Trophoblast cell (in vitro differentiated cells and primary cell): ENCODE measurements around the gene OR4D5.

ENCODE experiments used
- DNase-seq, 2 donors: peaks; one replicate each; pipeline ENCODE4 v3.0.0-alpha.2; 2016
- H2AFZ ChIP-seq: 2 replicates; pipeline ENCODE4 v1.6.1; 2013; ENCODE audit warnings: low read length, moderate library complexity, mild to moderate bottlenecking; ENCODE audit not compliant: insufficient read depth, poor library complexity
- H2AK5ac ChIP-seq: 2 replicates; pipeline ENCODE4 v1.6.1; 2013; ENCODE audit warnings: mild to moderate bottlenecking, low read length
- H2BK120ac ChIP-seq: 2 replicates; pipeline ENCODE4 v1.6.1; 2013; ENCODE audit warnings: low read length, mild to moderate bottlenecking, moderate library complexity; ENCODE audit not compliant: insufficient read depth, poor library complexity
- H2BK12ac ChIP-seq: 2 replicates; pipeline ENCODE4 v1.6.1; 2013; ENCODE audit warnings: mild to moderate bottlenecking, low read length, moderate library complexity
- H2BK5ac ChIP-seq: 2 replicates; pipeline ENCODE4 v1.6.1; 2013; ENCODE audit warnings: low read length, low read depth, moderate library complexity, mild to moderate bottlenecking; ENCODE audit not compliant: poor library complexity
- H3K14ac ChIP-seq: 2 replicates; pipeline ENCODE4 v1.6.1; 2013; ENCODE audit warnings: mild to moderate bottlenecking, low read length
- H3K18ac ChIP-seq: 2 replicates; pipeline ENCODE4 v1.6.1; 2013; ENCODE audit warnings: mild to moderate bottlenecking, low read length
- H3K23ac ChIP-seq: 2 replicates; pipeline ENCODE4 v1.6.1; 2013; ENCODE audit warnings: low read length
- H3K27ac ChIP-seq: 2 replicates; pipeline ENCODE4 v1.5.1; 2013; ENCODE audit warnings: low read depth, mild to moderate bottlenecking, inconsistent platforms, low read length, moderate library complexity
- H3K27me3 ChIP-seq: 2 replicates; pipeline ENCODE4 v1.6.1; 2013; ENCODE audit warnings: inconsistent platforms, mild to moderate bottlenecking, low read length, moderate library complexity; ENCODE audit not compliant: insufficient read depth
- H3K36me3 ChIP-seq, 2 experiments: 1 replicate in 1 of 2; 2 replicates in 1 of 2; pipeline ENCODE4 v1.6.1; 2013; ENCODE audit warnings: low read length in 2 of 2, mild to moderate bottlenecking in 2 of 2, moderate library complexity in 1 of 2; ENCODE audit not compliant: insufficient read depth in 2 of 2, control insufficient read depth in 1 of 2
- H3K4ac ChIP-seq: 2 replicates; pipeline ENCODE4 v1.6.1; 2013; ENCODE audit warnings: low read depth, mild to moderate bottlenecking, low read length, moderate library complexity
- H3K4me1 ChIP-seq, 2 experiments: 1 replicate in 1 of 2; 2 replicates in 1 of 2; pipeline ENCODE4 v1.6.1; 2013; ENCODE audit warnings: low read length in 2 of 2, mild to moderate bottlenecking in 2 of 2, moderate library complexity in 1 of 2; ENCODE audit not compliant: insufficient read depth in 2 of 2, control insufficient read depth in 1 of 2
- H3K4me2 ChIP-seq: 2 replicates; pipeline ENCODE4 v1.6.1; 2013; ENCODE audit warnings: inconsistent platforms, mild to moderate bottlenecking, low read length, moderate library complexity
- H3K4me3 ChIP-seq: 2 replicates; pipeline ENCODE4 v1.5.1; 2013; ENCODE audit warnings: mild to moderate bottlenecking, low read depth, low read length, inconsistent platforms
- H3K79me1 ChIP-seq: one replicate; pipeline ENCODE4 v1.6.1; 2013; ENCODE audit warnings: low read length
- H3K79me2 ChIP-seq: 2 replicates; pipeline ENCODE4 v1.6.1; 2013; ENCODE audit warnings: low read length, mild to moderate bottlenecking; ENCODE audit not compliant: control insufficient read depth, insufficient read depth, poor library complexity
- H3K9ac ChIP-seq: 2 replicates; pipeline ENCODE4 v1.6.1; 2013; ENCODE audit warnings: mild to moderate bottlenecking, low read length
- H3K9me3 ChIP-seq: 2 replicates; pipeline ENCODE4 v1.6.1; 2013; ENCODE audit warnings: low read depth, mild to moderate bottlenecking, control low read depth, inconsistent platforms, low read length; ENCODE audit not compliant: insufficient read depth
- H4K12ac ChIP-seq: 2 replicates; pipeline ENCODE4 v1.6.1; 2013; ENCODE audit warnings: low read depth, mild to moderate bottlenecking, low read length, moderate library complexity
- H4K8ac ChIP-seq: 2 replicates; pipeline ENCODE4 v1.6.1; 2013; ENCODE audit warnings: low read depth, mild to moderate bottlenecking, low read length, moderate library complexity
- H4K91ac ChIP-seq: one replicate; pipeline ENCODE4 v1.6.1; 2013; ENCODE audit warnings: low read depth, mild to moderate bottlenecking, low read length, moderate library complexity
- WGBS: extraction: QIAGEN DNeasy Blood & Tissue Kit; methylation state at CpG from one replicate; pipeline ENCODE4 v1.1.7; 2013; ENCODE audit warnings: missing lambda C conversion rate; ENCODE audit not compliant: insufficient read length, insufficient coverage; ENCODE audit errors: extremely low coverage; 5-methylcytosine and 5-hydroxymethylcytosine counted together

Gene OR4D5

GRCh38 chr11:123956752-123957151, 17.3 kb downstream of the OR4D5 start:
- Histone ChIP-seq H2AK5ac (no peak overlapping the region), H3K18ac (no peak overlapping the region), H3K9ac (no peak overlapping the region), H3K4me1 (no peaks in the 10 kb centered on the region), H2AFZ (no peak overlapping the region), H3K79me1 (no peaks in the 10 kb centered on the region), H3K27me3 (no peaks in the 10 kb centered on the region), H3K4ac (no peak overlapping the region), H4K12ac (no peak overlapping the region), H4K8ac (no peak overlapping the region), H2BK12ac (no peak overlapping the region), H3K36me3 (no peaks in the 10 kb centered on the region), H3K4me3 (no peak overlapping the region), H3K27ac (no peak overlapping the region), H3K79me2 (no peaks in the 10 kb centered on the region), H3K9me3 (no peaks in the 10 kb centered on the region), H2BK5ac (no peak overlapping the region), H2BK120ac (no peak overlapping the region), H3K4me2 (no peak overlapping the region), H4K91ac (no peak overlapping the region), H3K23ac (no peak overlapping the region), H3K14ac (no peak overlapping the region)
- DNase-seq: no peak

- Histone ChIP-seq H3K36me3 (no peaks in the 10 kb centered on the region), H3K79me2 (no peaks in the 10 kb centered on the region), H2BK5ac (no peak overlapping the region), H3K23ac (no peak overlapping the region), H2BK120ac (no peak overlapping the region), H2BK12ac (no peak overlapping the region), H3K9me3 (no peaks in the 10 kb centered on the region), H3K4me3 (no peak overlapping the region), H3K79me1 (no peaks in the 10 kb centered on the region), H4K12ac (no peak overlapping the region), H3K4me2 (no peak overlapping the region), H4K8ac (no peak overlapping the region), H3K27me3 (no peaks in the 10 kb centered on the region), H4K91ac (no peak overlapping the region), H3K9ac (no peak overlapping the region), H3K18ac (no peak overlapping the region), H3K14ac (no peak overlapping the region), H3K27ac (no peak overlapping the region), H3K4me1 (no peaks in the 10 kb centered on the region), H3K4ac (no peak overlapping the region), H2AFZ (no peak overlapping the region), H2AK5ac (no peak overlapping the region)
- WGBS: no CpG with 5 or more reads among the region's 1 CpG
- peak in 1 of 2 donors; percentile 20 for DNase-seq
Measured at GRCh38 chr11:123973816-123974215, 34.4 kb downstream of the OR4D5 start.

GRCh38 chr11:123976770-123977560, 37.5 kb downstream of the OR4D5 start:
- no CpG with 5 or more reads among the region's 18 CpGs for WGBS
- H3K9me3 ChIP-seq: peaks cover 1% of the 10 kb centered on the region
- H3K79me2 ChIP-seq: no peaks in the 10 kb centered on the region
- H4K8ac ChIP-seq: no peak overlapping the region
- no peak overlapping the region for H3K4ac ChIP-seq
- no peaks in the 10 kb centered on the region for H3K79me1 ChIP-seq
- no peak overlapping the region for H2BK5ac ChIP-seq
- no peak overlapping the region for H3K27ac ChIP-seq
- H3K9ac ChIP-seq: no peak overlapping the region
- no peak overlapping the region for H2AFZ ChIP-seq
- no peak overlapping the region for H2BK120ac ChIP-seq
- no peak overlapping the region for H3K4me3 ChIP-seq
- peak overlapping the region; percentile 55 for H3K23ac ChIP-seq
- H3K14ac ChIP-seq: no peak overlapping the region
- H3K36me3 ChIP-seq: no peaks in the 10 kb centered on the region
- H3K4me2 ChIP-seq: no peak overlapping the region
- H4K91ac ChIP-seq: no peak overlapping the region
- no peaks in the 10 kb centered on the region for H3K4me1 ChIP-seq
- no peak overlapping the region for H4K12ac ChIP-seq
- H3K18ac ChIP-seq: no peak overlapping the region
- H3K27me3 ChIP-seq: no peaks in the 10 kb centered on the region
- no peak overlapping the region for H2BK12ac ChIP-seq
- no peak overlapping the region for H2AK5ac ChIP-seq
- no peak for DNase-seq

GRCh38 chr11:123977731-123978347, 38.4 kb downstream of the OR4D5 start, which contains the start of gene OR10S1:
OR10S1 (minus strand) TSS chr11:123977781; CDS start chr11:123977664, 117 bp downstream.
- Histone ChIP-seq H3K36me3 (no peaks in the 10 kb centered on the region), H3K4me2 (no peak within 1 kb of the TSS), H2AK5ac (no peak within 1 kb of the TSS), H3K4me3 (no peak within 1 kb of the TSS), H3K4me1 (no peaks in the 10 kb centered on the region), H2BK120ac (no peak within 1 kb of the TSS), H3K79me2 (no peaks in the 10 kb centered on the region), H3K9ac (no peak within 1 kb of the TSS), H4K8ac (no peak within 1 kb of the TSS), H3K27me3 (no peaks in the 10 kb centered on the region), H3K14ac (no peak within 1 kb of the TSS), H2BK5ac (no peak within 1 kb of the TSS), H3K9me3 (peaks cover 1% of the 10 kb centered on the region), H2AFZ (no peak within 1 kb of the TSS), H3K27ac (no peak within 1 kb of the TSS), H3K4ac (no peak within 1 kb of the TSS), H3K18ac (no peak within 1 kb of the TSS), H3K79me1 (no peaks in the 10 kb centered on the region), H3K23ac (peak within 1 kb of the TSS; percentile 55), H2BK12ac (no peak within 1 kb of the TSS), H4K12ac (no peak within 1 kb of the TSS), H4K91ac (no peak within 1 kb of the TSS)
- DNase-seq: no peak
